ENCODE data around the gene CABP1. TPM values are rescaled to one million over a fixed set of nuclear protein-coding genes. Genes with fewer than 3 reads are reported as not detected.
"Not testable (repeated sequence)": the region's sequence is repeated elsewhere in the genome, so short reads cannot be mapped to it uniquely, and the experiment has no call there.

Gene CABP1
- total RNA-seq, 2 donors from 2014 or later = 0.23 to 0.62 TPM

GRCh38 chr12:120597861-120598260 lies 42.6 kb upstream of the CABP1 start:
- WGBS = 62% methylated on average over 3 of the region's 3 CpGs
- intact Hi-C loops (cut with DNase I) = no loop called here

DNA sequence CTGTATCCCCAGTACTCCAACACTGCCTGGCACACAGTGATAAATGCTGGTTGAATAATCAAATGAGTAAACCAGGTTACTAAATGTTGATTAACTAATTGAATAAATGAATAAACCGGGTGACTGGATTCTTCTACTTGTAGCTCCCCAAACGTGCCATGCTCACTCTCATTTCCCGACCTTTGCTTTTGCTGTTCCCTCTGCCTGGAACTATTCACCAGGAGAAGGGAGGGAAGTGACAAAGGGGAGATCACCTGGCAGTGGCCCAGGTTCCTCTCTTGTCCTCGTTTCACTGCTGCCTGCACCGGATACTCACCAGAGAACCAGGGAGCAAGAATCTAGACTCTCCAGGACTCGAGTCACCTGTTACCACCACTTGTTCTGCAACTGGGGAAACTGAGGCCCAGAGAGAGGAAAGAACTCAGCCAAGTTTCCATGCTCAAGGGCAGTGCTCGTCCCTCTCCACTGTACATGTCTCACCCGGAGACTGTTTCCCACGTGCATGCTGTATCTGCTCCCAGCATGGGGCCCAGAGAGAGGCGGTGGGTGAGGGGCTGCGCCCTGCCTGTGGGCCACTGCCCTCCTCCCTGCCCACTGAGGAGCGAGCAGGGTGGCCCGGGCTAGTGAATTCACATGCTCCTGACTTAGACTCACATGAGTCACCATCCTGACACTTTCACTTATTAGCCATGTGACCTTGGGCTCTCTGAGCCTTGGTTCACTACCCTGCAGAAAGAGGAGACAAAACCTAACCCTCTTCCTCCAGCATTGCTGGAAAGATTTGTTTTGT lies 41.6 kb upstream of the CABP1 start:
- WGBS = 50% methylated on average over 13 of the region's 13 CpGs
- TF ChIP-seq POLR2AphosphoS5 (IDR thresholded peaks at IDR 0.05) (no peak), CTCF (IDR thresholded peaks at IDR 0.05) (no peak), POLR2A (IDR thresholded peaks at IDR 0.05) (no peak)

More at GRCh38 chr12:120597861-120598260, 42.6 kb upstream of the CABP1 start:
- H3K27me3 ChIP-seq (replicated peaks; ENCODE audit: insufficient read depth) = peaks cover 2% of the 10 kb centered on the region
- DNase-seq (ENCODE audit: low spot score) = no peak
- H3K4me1 ChIP-seq (replicated peaks) = no peaks in the 10 kb centered on the region
- no peak overlapping the region for H3K4me3 ChIP-seq
- H3K27ac ChIP-seq = no peak overlapping the region
- TF ChIP-seq POLR2AphosphoS5 (IDR thresholded peaks at IDR 0.05) (no peak), CTCF (IDR thresholded peaks at IDR 0.05) (no peak), POLR2A (IDR thresholded peaks at IDR 0.05) (no peak)
- H3K36me3 ChIP-seq = no peaks in the 10 kb centered on the region
- no peaks in the 10 kb centered on the region for H3K9me3 ChIP-seq

GRCh38 chr12:120599672-120600552 lies 40.5 kb upstream of the CABP1 start:
- Histone ChIP-seq H3K4me1 (replicated peaks) (no peaks in the 10 kb centered on the region), H3K9me3 (no peaks in the 10 kb centered on the region), H3K36me3 (no peaks in the 10 kb centered on the region), H3K27me3 (replicated peaks; ENCODE audit: insufficient read depth) (peaks cover 2% of the 10 kb centered on the region), H3K4me3 (no peak overlapping the region), H3K27ac (no peak overlapping the region)
- 80% methylated on average over 23 of the region's 23 CpGs for WGBS
- intact Hi-C loops (cut with DNase I) = no loop called here
- TF ChIP-seq CTCF (IDR thresholded peaks at IDR 0.05) (no peak), POLR2AphosphoS5 (IDR thresholded peaks at IDR 0.05) (no peak), POLR2A (IDR thresholded peaks at IDR 0.05) (no peak)
- DNase-seq (ENCODE audit: low spot score) = no peak

More for the DNA sequence above, 41.6 kb upstream of the CABP1 start:
- intact Hi-C loops (cut with DNase I) = no loop called here
- Histone ChIP-seq H3K27ac (no peak overlapping the region), H3K27me3 (replicated peaks; ENCODE audit: insufficient read depth) (peaks cover 2% of the 10 kb centered on the region), H3K4me1 (replicated peaks) (no peaks in the 10 kb centered on the region), H3K36me3 (no peaks in the 10 kb centered on the region), H3K4me3 (no peak overlapping the region), H3K9me3 (no peaks in the 10 kb centered on the region)
- no peak for DNase-seq (ENCODE audit: low spot score)

DNA sequence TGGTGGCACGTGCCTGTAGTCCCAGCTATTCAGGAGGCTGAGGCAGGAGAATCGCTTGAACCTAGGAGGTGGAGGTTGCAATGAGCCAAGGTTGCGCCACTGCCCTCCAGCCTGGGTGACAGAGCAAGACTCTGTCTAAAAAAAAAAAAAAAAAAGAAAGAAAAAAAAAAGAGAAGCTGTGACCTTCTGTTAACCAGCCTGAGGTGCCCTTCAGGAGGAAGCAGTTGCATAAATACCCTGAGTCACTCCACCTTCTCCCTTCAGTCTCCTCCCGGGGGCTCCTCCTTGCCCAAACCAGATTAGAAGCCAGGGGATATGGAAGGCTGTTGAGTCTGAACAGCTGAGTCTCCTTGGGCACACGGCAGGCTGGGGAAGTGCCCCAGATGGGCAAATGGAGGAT lies 38.0 kb upstream of the CABP1 start:
- DNase-seq (ENCODE audit: low spot score); intact Hi-C loops (cut with DNase I); H3K27ac ChIP-seq; H3K36me3 ChIP-seq; H3K27me3 ChIP-seq (replicated peaks; ENCODE audit: insufficient read depth); H3K9me3 ChIP-seq; H3K4me1 ChIP-seq (replicated peaks); H3K4me3 ChIP-seq: not testable (repeated sequence)
- WGBS = 75% methylated on average over 5 of the region's 5 CpGs

- Histone ChIP-seq H3K36me3 (no peaks in the 10 kb centered on the region), H3K27ac (no peak overlapping the region), H3K4me1 (replicated peaks) (no peaks in the 10 kb centered on the region), H3K9me3 (no peaks in the 10 kb centered on the region), H3K4me3 (no peak overlapping the region), H3K27me3 (replicated peaks; ENCODE audit: insufficient read depth) (no peaks in the 10 kb centered on the region)
- intact Hi-C loops (cut with DNase I) = no loop called here
- 84% methylated on average over 4 of the region's 4 CpGs for WGBS
- no peak for DNase-seq (ENCODE audit: low spot score)
- no peak for TF ChIP-seq POLR2A (IDR thresholded peaks at IDR 0.05)
- no peak for TF ChIP-seq CTCF (IDR thresholded peaks at IDR 0.05)
- no peak for TF ChIP-seq POLR2AphosphoS5 (IDR thresholded peaks at IDR 0.05)
These were observed 29.9 kb upstream of the CABP1 start for GRCh38 chr12:120610560-120610959.

DNA sequence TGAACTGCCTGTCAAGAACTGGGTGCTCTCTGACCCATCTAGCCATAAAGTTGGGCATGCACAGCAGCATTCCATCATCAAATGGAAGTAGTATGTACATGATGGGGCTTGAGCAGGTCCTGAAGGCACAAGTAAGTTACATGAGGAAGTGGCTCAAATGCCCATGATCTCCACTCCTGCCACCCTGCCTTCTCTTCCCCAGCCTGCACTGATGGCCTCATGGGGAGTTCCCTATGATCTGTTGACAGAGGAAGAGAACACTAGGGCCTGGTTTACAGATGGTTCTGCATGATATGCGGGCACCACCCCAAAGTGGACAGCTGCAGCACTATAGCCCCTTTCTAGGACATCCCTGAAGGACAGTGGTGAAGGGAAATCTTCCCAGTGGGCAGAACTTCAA lies 28.9 kb upstream of the CABP1 start:
- DNase-seq (ENCODE audit: low spot score); H3K4me1 ChIP-seq (replicated peaks); H3K36me3 ChIP-seq; H3K4me3 ChIP-seq; H3K27me3 ChIP-seq (replicated peaks; ENCODE audit: insufficient read depth); H3K27ac ChIP-seq; H3K9me3 ChIP-seq; intact Hi-C loops (cut with DNase I): not testable (repeated sequence)
- 100% methylated on average over 1 of the region's 1 CpG for WGBS
